GM23248 (cell line): Measurements from ENCODE around the gene ARFGEF3.

ENCODE experiments used
- EZH2 ChIP-seq: fragments of 200-600 bp; sonication (generic); IDR thresholded peaks from 2 replicates; pipeline ENCODE4 v1.6.1; 2018; ENCODE audit warnings: antibody characterized with exemption, mild to moderate bottlenecking; ENCODE audit not compliant: insufficient read depth, poor library complexity, severe bottlenecking
- EZH2phosphoT487 ChIP-seq: fragments of 200-600 bp; sonication (generic); IDR thresholded peaks from 2 replicates; pipeline ENCODE4 v1.6.1; 2018; ENCODE audit warnings: antibody characterized with exemption, moderate library complexity, mild to moderate bottlenecking, low read depth; ENCODE audit not compliant: insufficient read depth

DNA sequence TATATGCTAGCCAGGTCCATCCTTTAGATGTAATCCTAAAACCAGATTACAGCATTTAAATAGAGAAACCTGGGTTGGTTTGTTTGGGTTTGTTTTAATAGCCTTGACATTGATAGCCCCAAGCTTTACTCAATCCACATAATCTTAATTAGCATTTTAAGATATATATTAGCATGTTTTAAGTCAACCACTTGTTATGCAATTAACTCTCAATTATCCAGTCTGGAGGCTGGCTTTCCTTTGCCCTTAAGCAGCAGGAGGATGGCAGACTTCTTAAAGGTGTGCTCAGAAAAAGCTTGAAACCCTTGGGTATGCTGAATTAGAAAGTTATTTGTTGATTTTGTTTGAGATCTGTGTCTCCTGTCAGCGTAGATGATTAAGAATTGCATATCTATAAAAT lies 169.7 kb downstream of the ARFGEF3 start:
- no peak for TF ChIP-seq EZH2
- TF ChIP-seq EZH2phosphoT487: no peak
